IPS-20b (cell line): ENCODE results near the gene LRIF1.
"Not testable (repeated sequence)": the region's sequence is repeated elsewhere in the genome, so short reads cannot be mapped to it uniquely, and the experiment has no call there.

ENCODE experiments used
- H3K27ac ChIP-seq: one replicate; pipeline ENCODE4 v1.5.1; 2013; ENCODE audit warnings: low read length
- H3K27me3 ChIP-seq: 2 replicates; pipeline ENCODE4 v1.6.1; 2013; ENCODE audit warnings: mild to moderate bottlenecking, low read length, inconsistent platforms; ENCODE audit not compliant: insufficient read depth
- H3K36me3 ChIP-seq: 2 replicates; pipeline ENCODE4 v1.6.1; 2013; ENCODE audit warnings: low read depth, mild to moderate bottlenecking, inconsistent platforms, low read length, moderate library complexity; ENCODE audit not compliant: insufficient read depth
- H3K4me1 ChIP-seq: 2 replicates; pipeline ENCODE4 v1.6.1; 2013; ENCODE audit warnings: mild to moderate bottlenecking, control low read depth, inconsistent platforms, low read length, moderate library complexity; ENCODE audit not compliant: insufficient read depth
- H3K4me3 ChIP-seq: 2 replicates; pipeline ENCODE4 v1.5.1; 2013; ENCODE audit warnings: mild to moderate bottlenecking, low read length, inconsistent platforms
- H3K9ac ChIP-seq: 2 replicates; pipeline ENCODE4 v1.6.1; 2013; ENCODE audit warnings: low read depth, mild to moderate bottlenecking, inconsistent platforms, low read length, moderate library complexity
- H3K9me3 ChIP-seq: 2 replicates; pipeline ENCODE4 v1.6.1; 2013; ENCODE audit warnings: mild to moderate bottlenecking, low read depth, low read length, inconsistent platforms; ENCODE audit not compliant: insufficient read depth

The LRIF1 gene

GRCh38 chr1:110948038-110948810 lies 15.5 kb downstream of the LRIF1 start:
- Histone ChIP-seq H3K4me3 (no peak overlapping the region), H3K4me1 (no peaks in the 10 kb centered on the region), H3K27ac (no peak overlapping the region), H3K9ac (no peak overlapping the region), H3K9me3 (no peaks in the 10 kb centered on the region), H3K36me3 (peaks cover 34% of the 10 kb centered on the region), H3K27me3 (no peaks in the 10 kb centered on the region)

GRCh38 chr1:110945626-110946025 lies 18.1 kb downstream of the LRIF1 start:
- Histone ChIP-seq H3K4me3 (no peak overlapping the region), H3K27ac (no peak overlapping the region), H3K27me3 (no peaks in the 10 kb centered on the region), H3K9ac (no peak overlapping the region), H3K36me3 (peaks cover 19% of the 10 kb centered on the region), H3K9me3 (no peaks in the 10 kb centered on the region), H3K4me1 (no peaks in the 10 kb centered on the region)

GRCh38 chr1:110944806-110945205 lies 18.9 kb downstream of the LRIF1 start:
- Histone ChIP-seq H3K36me3 (peaks cover 17% of the 10 kb centered on the region), H3K4me1 (no peaks in the 10 kb centered on the region), H3K9ac (no peak overlapping the region), H3K27ac (no peak overlapping the region), H3K27me3 (no peaks in the 10 kb centered on the region), H3K9me3 (no peaks in the 10 kb centered on the region), H3K4me3 (no peak overlapping the region)

- H3K4me3 ChIP-seq = no peak overlapping the region
- no peak overlapping the region for H3K27ac ChIP-seq
- H3K4me1 ChIP-seq = no peaks in the 10 kb centered on the region
- H3K9me3 ChIP-seq = no peaks in the 10 kb centered on the region; the same call in 1 of the 2 replicates
- H3K27me3 ChIP-seq = no peaks in the 10 kb centered on the region
- H3K9ac ChIP-seq = no peak overlapping the region
- H3K36me3 ChIP-seq = no peaks in the 10 kb centered on the region
Observed at GRCh38 chr1:110936567-110936966, 27.2 kb downstream of the LRIF1 start.

- not testable (repeated sequence) for H3K4me3 ChIP-seq
Observed at GRCh38 chr1:110931097-110931496, 32.6 kb downstream of the LRIF1 start.

GRCh38 chr1:110928904-110929303 lies 34.8 kb downstream of the LRIF1 start:
- Histone ChIP-seq H3K36me3 (no peaks in the 10 kb centered on the region), H3K9me3 (no peaks in the 10 kb centered on the region), H3K4me1 (no peaks in the 10 kb centered on the region), H3K9ac (no peak overlapping the region), H3K27me3 (no peaks in the 10 kb centered on the region), H3K27ac (no peak overlapping the region), H3K4me3 (no peak overlapping the region)

More at GRCh38 chr1:110931097-110931496, 32.6 kb downstream of the LRIF1 start:
- not testable (repeated sequence) for H3K27ac ChIP-seq, H3K4me1 ChIP-seq, H3K9me3 ChIP-seq, H3K36me3 ChIP-seq, H3K9ac ChIP-seq, H3K27me3 ChIP-seq

GRCh38 chr1:110928191-110928590 lies 35.5 kb downstream of the LRIF1 start:
- Histone ChIP-seq H3K27ac (no peak overlapping the region), H3K9me3 (no peaks in the 10 kb centered on the region), H3K4me1 (no peaks in the 10 kb centered on the region), H3K9ac (no peak overlapping the region), H3K4me3 (no peak overlapping the region), H3K27me3 (no peaks in the 10 kb centered on the region), H3K36me3 (no peaks in the 10 kb centered on the region)

- Histone ChIP-seq H3K9me3 (no peaks in the 10 kb centered on the region), H3K4me1 (no peaks in the 10 kb centered on the region), H3K27ac (no peak overlapping the region), H3K4me3 (no peak overlapping the region; the same call in 1 of the 2 replicates), H3K9ac (no peak overlapping the region), H3K36me3 (no peaks in the 10 kb centered on the region), H3K27me3 (no peaks in the 10 kb centered on the region)
Observed at GRCh38 chr1:110927484-110928075, 36.1 kb downstream of the LRIF1 start.

GRCh38 chr1:110921953-110922352 lies 41.8 kb downstream of the LRIF1 start:
- Histone ChIP-seq H3K36me3 (no peaks in the 10 kb centered on the region), H3K9ac (no peak overlapping the region), H3K4me3 (no peak overlapping the region), H3K4me1 (no peaks in the 10 kb centered on the region), H3K27me3 (no peaks in the 10 kb centered on the region), H3K9me3 (no peaks in the 10 kb centered on the region), H3K27ac (no peak overlapping the region)

GRCh38 chr1:110918016-110918415 lies 45.7 kb downstream of the LRIF1 start:
- no peaks in the 10 kb centered on the region for H3K27me3 ChIP-seq
- no peak overlapping the region for H3K9ac ChIP-seq
- no peak overlapping the region for H3K4me3 ChIP-seq
- no peaks in the 10 kb centered on the region for H3K36me3 ChIP-seq
- no peaks in the 10 kb centered on the region for H3K4me1 ChIP-seq
- H3K9me3 ChIP-seq = no peaks in the 10 kb centered on the region
- no peak overlapping the region for H3K27ac ChIP-seq

- H3K4me3 ChIP-seq = no peak overlapping the region
- H3K27ac ChIP-seq = no peak overlapping the region
- H3K9me3 ChIP-seq = no peaks in the 10 kb centered on the region; the same call in 1 of the 2 replicates
- no peaks in the 10 kb centered on the region for H3K4me1 ChIP-seq
- no peak overlapping the region for H3K9ac ChIP-seq
- H3K27me3 ChIP-seq = no peaks in the 10 kb centered on the region
- no peaks in the 10 kb centered on the region for H3K36me3 ChIP-seq
Observed at GRCh38 chr1:110916669-110917306, 46.9 kb downstream of the LRIF1 start.

GRCh38 chr1:110916274-110916668 lies 47.5 kb downstream of the LRIF1 start:
- Histone ChIP-seq H3K27me3 (no peaks in the 10 kb centered on the region), H3K4me1 (no peaks in the 10 kb centered on the region), H3K9me3 (no peaks in the 10 kb centered on the region; the same call in 1 of the 2 replicates), H3K4me3 (no peak overlapping the region), H3K27ac (no peak overlapping the region), H3K36me3 (no peaks in the 10 kb centered on the region), H3K9ac (no peak overlapping the region)
